ENCODE data around the gene UNC119B.

UNC119B gene

DNA sequence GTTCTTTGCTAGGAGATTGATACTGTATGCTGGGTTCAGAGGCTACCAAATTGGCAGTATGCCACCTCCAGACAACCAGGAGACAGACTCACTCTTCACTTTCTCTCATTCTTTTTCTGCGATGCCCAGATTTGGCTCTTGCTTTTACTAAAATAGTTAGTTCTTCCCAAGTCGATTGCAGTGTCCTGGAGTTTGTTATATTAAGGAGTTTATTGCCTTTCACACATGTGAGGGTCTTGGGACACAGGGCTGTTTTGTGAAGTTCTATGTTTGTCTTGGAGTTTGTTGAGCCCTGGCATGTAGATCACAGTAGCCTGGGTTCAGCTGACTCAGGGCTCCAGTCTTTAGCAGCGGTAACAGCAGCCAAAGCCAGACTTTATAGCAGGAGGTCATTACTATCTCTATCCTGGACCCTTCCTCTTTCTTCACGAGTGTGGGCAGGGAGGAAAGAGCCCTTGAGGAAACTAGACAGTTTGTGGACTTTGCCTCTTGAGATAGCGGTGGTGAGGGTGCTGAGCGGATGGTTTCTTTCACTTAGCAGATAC, 21.7 kb upstream of the UNC119B start:
- DNase-seq: no peak

GRCh38 chr12:120689397-120690082, 20.7 kb upstream of the UNC119B start:
- no peak for DNase-seq

GRCh38 chr12:120690083-120690450, 20.2 kb upstream of the UNC119B start:
- DNase-seq: no peak

DNA sequence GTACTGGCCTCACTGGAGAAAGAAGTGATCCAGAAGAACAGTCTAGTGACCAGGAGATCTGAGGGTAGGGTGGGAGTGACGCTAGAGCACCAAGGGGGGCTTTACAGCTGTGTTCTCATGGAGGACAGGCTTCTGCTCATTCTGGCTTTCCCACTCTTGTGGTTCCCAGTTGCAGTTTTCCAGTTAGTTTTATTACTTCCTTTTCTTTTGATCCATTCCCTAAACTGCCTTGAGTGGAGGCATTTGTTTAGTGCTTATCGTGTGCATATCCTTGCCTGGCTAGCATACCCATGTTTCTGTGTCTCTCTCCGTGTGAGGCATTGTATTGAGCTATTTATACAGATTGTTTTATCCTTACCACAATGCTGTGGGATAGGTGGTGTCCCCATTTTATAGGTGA, 19.3 kb upstream of the UNC119B start:
- no peak for DNase-seq

- no peak for DNase-seq
These were observed 17.7 kb upstream of the UNC119B start for GRCh38 chr12:120692524-120693033.

DNA sequence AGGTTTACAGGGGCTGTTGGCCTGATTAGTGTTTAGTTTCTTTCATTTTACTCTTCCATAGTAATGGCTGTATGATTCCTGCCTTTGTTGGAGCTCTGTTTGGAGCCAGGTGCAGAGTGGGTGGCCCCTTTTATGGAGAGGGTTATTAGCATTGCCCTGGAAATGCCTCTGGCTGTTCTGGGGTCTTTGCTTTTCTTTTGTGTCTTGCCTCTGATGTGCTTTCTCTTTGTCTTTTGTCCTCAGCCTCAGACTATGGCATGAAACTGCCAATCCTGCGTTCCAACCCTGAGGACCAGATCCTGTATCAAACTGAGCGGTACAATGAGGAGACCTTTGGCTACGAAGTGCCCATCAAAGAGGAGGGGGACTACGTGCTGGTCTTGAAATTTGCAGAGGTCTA, 16.4 kb upstream of the UNC119B start:
- no peak for DNase-seq

DNA sequence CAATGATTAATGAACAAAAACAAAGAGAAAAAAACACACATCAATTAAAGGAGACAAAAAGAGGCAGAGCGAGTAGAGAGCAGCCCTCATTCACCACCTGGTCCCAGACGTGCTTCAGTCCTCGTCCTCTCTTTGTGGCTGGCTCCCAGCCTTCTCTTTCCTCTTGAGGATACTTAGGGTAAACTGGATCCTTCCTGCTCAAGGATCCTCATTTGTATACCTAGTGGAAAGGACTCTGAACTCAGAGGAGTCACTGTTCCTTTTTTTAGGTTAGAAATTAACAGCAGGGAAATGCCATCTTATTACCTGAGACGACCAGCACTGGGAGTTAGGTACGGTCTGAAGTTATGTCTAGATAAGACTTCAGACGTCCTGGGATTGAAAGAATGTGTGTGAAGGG, 13.6 kb upstream of the UNC119B start:
- no peak for DNase-seq

- no peak for DNase-seq
These were observed 12.9 kb upstream of the UNC119B start for GRCh38 chr12:120697344-120697743.

GRCh38 chr12:120698665-120699064, 11.6 kb upstream of the UNC119B start:
- DNase-seq: no peak

GRCh38 chr12:120699553-120699952, 10.7 kb upstream of the UNC119B start:
- no peak for DNase-seq

DNA sequence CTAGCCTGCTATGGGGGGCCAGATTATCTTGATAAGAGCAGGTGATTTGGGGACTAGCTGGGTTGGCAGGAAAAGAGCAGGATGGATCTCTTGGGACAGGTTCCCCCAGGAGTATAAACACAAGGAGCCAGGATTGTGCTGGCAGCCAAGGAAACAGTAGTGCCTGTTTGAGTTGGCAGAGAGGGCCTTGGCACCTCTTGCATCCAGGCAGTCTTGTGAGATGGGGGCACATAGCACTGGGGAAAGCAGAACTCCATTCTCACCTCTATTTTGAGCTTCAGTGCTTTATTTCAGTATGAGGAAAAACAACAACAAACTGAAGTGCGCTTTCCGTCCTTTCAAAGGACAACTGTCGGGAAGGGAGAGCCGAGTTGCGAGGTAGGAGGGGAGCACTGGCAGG, 9.4 kb upstream of the UNC119B start:
- no peak for DNase-seq

GRCh38 chr12:120702637-120703036, 7.6 kb upstream of the UNC119B start:
- DNase-seq: no peak

DNA sequence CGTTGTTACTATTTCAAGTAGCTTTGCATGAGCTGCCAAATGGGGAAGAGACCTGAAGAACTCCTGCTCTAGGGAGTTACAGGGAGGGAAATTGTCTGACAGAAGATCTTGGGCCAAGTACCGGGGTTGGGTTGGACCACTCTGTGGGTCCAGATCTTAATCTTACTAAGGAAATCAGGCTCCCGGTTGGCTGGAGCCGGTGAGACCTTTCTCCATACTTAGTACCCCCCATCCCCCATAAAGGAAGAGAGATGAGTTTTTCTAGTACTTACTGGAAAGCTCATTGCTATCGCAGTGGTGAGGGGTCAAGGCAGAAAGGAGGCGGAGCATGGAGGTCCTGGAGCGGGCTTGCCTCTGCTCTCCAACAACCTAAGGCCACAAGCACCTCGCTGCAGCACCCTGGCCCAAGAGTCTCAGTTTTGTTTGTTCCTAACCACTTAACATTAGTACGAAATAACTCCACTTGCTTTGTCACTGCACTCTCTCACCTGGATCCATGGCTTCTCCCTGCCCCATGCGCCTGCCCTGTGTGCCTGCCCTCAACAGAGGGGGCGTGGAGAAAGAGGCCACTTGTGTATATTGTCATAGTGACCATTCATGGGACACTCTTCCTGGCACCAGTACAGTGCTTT, 6.8 kb upstream of the UNC119B start:
- DNase-seq: no peak

DNA sequence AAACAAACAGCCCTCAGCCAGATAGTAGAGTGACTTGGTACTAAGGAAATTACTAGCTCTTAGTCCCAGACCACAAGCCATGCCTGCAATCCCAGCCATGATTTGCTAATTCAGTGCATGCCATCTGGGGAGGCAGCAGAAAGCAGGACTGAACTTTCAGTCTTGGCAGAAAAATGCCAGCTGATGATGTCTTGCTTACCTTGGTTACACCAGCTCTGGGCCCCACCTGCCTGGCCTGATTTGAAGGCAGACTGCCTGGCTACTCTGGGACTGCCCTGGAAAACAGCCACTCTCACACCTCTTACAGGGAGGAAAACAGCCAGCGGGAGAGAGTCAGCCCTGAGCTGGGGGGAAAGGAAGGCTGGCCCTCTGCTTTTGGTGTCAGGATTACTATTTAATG, 4.6 kb upstream of the UNC119B start:
- DNase-seq: no peak

DNA sequence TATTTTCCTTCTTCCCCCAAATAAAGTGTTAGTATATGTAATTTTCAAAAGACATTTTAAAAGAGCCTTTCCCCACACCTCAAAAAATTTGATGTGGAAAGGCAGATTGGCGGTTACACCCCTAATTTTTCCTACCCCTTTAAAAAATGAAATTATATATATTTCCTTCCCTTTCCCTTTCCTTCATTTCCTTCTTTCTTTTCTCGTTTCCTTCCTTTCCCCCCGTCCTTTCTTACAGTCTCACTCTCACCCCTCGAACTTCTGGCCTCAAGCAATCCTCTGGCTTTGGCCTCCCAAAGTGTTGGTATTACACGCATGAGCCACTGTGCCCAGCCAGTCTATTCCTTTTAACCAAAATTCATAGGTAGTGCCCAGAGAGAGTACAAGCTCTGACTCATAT, 4.2 kb upstream of the UNC119B start:
- DNase-seq: no peak

DNA sequence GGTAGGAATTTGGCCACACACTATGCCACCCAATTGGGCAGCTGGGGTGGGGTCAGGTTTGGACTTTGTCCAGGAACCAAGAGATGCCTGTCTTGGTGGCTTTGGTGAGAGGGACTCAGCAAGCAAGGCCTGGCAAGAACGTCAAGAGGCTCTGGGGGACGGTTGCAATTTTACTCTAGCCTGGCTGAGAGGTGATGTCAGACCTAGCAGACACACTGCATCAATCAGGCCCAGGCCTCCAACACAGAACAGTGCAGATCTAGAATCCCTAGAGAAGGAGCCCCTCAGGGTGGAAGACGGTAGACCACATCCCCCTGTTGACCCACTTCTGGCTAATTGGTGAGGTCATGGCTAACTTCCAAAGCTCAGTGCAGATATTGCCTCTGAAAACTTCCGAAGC, 1.6 kb upstream of the UNC119B start:
- no peak for DNase-seq

DNA sequence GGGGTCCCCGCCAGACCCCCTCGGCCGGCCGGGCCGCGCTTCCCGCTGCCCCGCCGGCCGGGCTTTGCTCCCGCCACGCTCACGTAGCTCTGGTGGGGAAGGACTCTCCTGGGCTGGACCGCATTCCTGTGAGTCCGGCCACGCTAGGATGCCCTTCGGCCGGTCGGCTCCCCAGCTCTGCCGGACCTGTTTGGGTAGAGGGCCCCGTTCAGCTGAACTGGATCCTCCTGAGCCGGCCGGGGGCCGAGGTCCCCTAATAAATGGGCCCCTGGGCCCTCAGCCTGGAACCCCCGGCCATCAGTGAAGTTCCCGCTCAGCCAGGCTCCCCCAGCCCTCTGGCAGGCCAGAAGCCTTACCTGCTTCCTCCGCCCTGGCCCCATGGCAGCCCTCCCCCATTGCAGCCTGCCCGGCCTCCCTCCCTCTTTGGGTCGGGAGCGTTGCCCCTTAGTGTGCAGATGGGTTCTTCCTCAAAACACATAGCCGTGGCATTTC, 593 bp downstream of the UNC119B start:
- DNase-seq: peak; percentile 52

DNA sequence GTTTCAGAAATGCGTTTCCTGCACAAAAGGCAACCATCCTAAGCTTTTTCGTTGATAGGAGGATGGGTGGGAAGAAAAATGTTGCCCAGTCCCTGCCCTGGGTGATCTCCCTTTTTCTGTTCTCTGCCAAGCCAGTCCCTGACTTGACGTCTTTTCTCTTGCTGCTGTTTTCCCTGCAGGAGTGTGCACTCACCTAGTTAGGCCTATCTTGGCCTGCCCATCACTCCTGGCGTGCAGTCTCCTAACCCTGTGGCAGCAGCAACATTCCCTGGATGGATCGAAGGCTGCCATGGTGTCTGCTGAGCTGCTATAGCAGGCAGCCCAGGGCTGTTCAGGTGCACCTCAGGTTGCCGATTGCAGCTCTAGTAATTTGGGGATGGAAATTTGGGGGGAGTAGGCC, 1.2 kb downstream of the UNC119B start:
- DNase-seq: no peak

GRCh38 chr12:120712610-120713009, 2.4 kb downstream of the UNC119B start:
- DNase-seq: no peak

- DNase-seq: peak; percentile 91
These were observed 3.7 kb downstream of the UNC119B start for GRCh38 chr12:120713861-120714482.

- DNase-seq: no peak
These were observed 7.8 kb downstream of the UNC119B start for GRCh38 chr12:120718055-120718454.

- DNase-seq: no peak
These were observed 8.8 kb downstream of the UNC119B start for GRCh38 chr12:120719072-120719471.

DNA sequence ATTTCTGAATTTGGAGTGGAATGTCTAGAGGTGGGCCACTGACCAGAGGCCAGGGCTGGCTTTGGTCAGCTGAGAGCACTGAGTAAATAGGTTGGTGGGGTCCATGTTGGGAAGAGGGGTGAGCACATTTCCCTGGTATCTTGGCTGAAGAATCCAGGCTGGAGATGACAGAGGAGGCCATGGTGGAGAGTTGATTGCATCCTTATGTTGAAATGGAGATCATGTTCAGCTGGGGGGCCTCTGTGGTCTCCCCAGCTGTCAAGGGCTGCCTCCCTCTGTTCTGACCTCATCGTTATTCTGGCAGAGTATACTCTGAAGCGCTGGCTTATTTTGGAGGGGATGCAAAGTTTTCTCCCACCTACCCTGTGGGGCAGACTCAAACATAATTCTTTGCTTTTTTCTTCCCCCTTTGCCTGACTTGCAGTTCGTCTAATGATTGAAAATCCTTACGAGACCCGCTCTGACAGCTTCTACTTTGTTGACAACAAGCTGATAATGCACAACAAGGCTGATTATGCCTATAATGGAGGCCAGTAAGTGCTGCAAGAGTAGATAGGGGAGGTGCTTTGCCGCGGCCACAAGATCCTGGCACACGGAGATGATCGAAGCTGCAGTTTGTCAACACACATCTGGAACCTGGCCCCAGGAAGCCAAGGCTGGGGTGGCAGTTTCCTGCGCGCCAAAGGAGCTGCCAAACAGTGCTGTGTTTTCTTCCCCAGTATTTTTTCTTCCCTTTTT, 9.4 kb downstream of the UNC119B start:
- no peak for DNase-seq

Measured in activated CD4-positive, alpha-beta T cell treated with anti-CD3 and anti-CD28 coated beads, Interleukin-2, Interleukin-6, amounts not matched to agents 100 ng/mL and 50 ng/mL, durations not matched to agents 16 hours and 8 hours (primary cell).